GM23338 (cell line): ENCODE measurements around the gene SYPL2. TPM values are rescaled to one million over a fixed set of nuclear protein-coding genes. Genes with fewer than 3 reads are reported as not detected.
A peak's percentile ranks its signal among the peaks of the same experiment; 100 is the strongest.

Experiments used
- ATAC-seq: fragments of 200-7000 bp; cut with Tn5 transposase; 3 replicates; pipeline ENCODE4 v1.9.1; 2020
- DNase-seq: peaks from one replicate; pipeline ENCODE4 v3.0.0-alpha.2; 2015; ENCODE audit warnings: low spot score
- H2AFZ ChIP-seq: fragments of 200-600 bp; sonication (generic); 2 replicates; pipeline ENCODE4 v1.8.0; 2016; ENCODE audit warnings: antibody characterized with exemption, mild to moderate bottlenecking, moderate library complexity
- H3F3A ChIP-seq: fragments of 200-600 bp; sonication (generic); replicated peaks from 2 replicates; pipeline ENCODE4 v1.8.0; 2017; ENCODE audit warnings: antibody characterized with exemption, mixed run types, low read depth
- H3K27ac ChIP-seq: fragments of 200-600 bp; sonication (generic); 2 replicates; pipeline ENCODE4 v1.6.1; 2016; ENCODE audit warnings: low read depth
- H3K27me3 ChIP-seq: fragments of 200-600 bp; sonication (generic); 2 replicates; pipeline ENCODE4 v1.8.0; 2016; ENCODE audit warnings: mild to moderate bottlenecking, mixed run types, moderate library complexity; ENCODE audit not compliant: insufficient read depth
- H3K36me3 ChIP-seq: fragments of 200-600 bp; sonication (generic); 2 replicates; pipeline ENCODE4 v1.8.0; 2016; ENCODE audit warnings: mild to moderate bottlenecking; ENCODE audit not compliant: insufficient read depth
- H3K4me1 ChIP-seq: fragments of 200-600 bp; sonication (generic); 2 replicates; pipeline ENCODE4 v1.8.0; 2016; ENCODE audit warnings: mild to moderate bottlenecking, moderate library complexity; ENCODE audit not compliant: insufficient read depth
- H3K4me2 ChIP-seq: fragments of 200-600 bp; sonication (generic); 2 replicates; pipeline ENCODE4 v1.7.1; 2017; ENCODE audit warnings: mixed run types
- H3K4me3 ChIP-seq: fragments of 200-600 bp; sonication (generic); 2 replicates; pipeline ENCODE4 v1.6.1; 2016; ENCODE audit warnings: mixed run types
- H3K79me2 ChIP-seq: fragments of 200-600 bp; sonication (generic); replicated peaks from 2 replicates; pipeline ENCODE4 v1.8.0; 2017; ENCODE audit warnings: mild to moderate bottlenecking; ENCODE audit not compliant: insufficient read depth
- H3K9me2 ChIP-seq: fragments of 200-600 bp; sonication (generic); 2 replicates; pipeline ENCODE4 v1.8.0; 2017; ENCODE audit not compliant: insufficient read depth
- H4K20me1 ChIP-seq: fragments of 200-600 bp; sonication (generic); replicated peaks from 2 replicates; pipeline ENCODE4 v1.8.0; 2017; ENCODE audit warnings: mild to moderate bottlenecking; ENCODE audit not compliant: insufficient read depth
- H3K27ac Mint-ChIP-seq: 2 replicates; pipeline ENCODE4 v1.8.0; 2020; ENCODE audit warnings: inconsistent platforms, mild to moderate bottlenecking, moderate library complexity, mixed read lengths
- H3K27me3 Mint-ChIP-seq: 3 replicates; pipeline ENCODE4 v1.8.0; 2022; ENCODE audit warnings: low read depth, mild to moderate bottlenecking, moderate library complexity, mixed read lengths, inconsistent platforms; ENCODE audit not compliant: insufficient read depth, poor library complexity
- H3K36me3 Mint-ChIP-seq: 3 replicates; pipeline ENCODE4 v1.8.0; 2021; ENCODE audit warnings: low read depth, mild to moderate bottlenecking, inconsistent platforms, moderate library complexity, mixed read lengths
- H3K4me1 Mint-ChIP-seq: 3 replicates; pipeline ENCODE4 v1.8.0; 2020; ENCODE audit warnings: mild to moderate bottlenecking, inconsistent platforms, mixed read lengths
- H3K4me3 Mint-ChIP-seq: 3 replicates; pipeline ENCODE4 v1.8.0; 2021; ENCODE audit warnings: moderate library complexity, mild to moderate bottlenecking, inconsistent platforms, mixed read lengths
- H3K9me3 Mint-ChIP-seq: 3 replicates; pipeline ENCODE4 v1.8.0; 2020; ENCODE audit warnings: moderate library complexity, mild to moderate bottlenecking, inconsistent platforms, mixed read lengths
- CREB1 ChIP-seq: fragments of 250-450 bp; sonication (Bioruptor Pico); IDR thresholded peaks from 2 replicates; pipeline ENCODE4 v1.5.0; 2020; ENCODE audit warnings: low read depth, mild to moderate bottlenecking, moderate library complexity
- JUNB ChIP-seq: IDR thresholded peaks from one replicate; pipeline ENCODE4 v1.6.1; 2016; ENCODE audit warnings: antibody characterized with exemption; ENCODE audit not compliant: unreplicated experiment
- NANOG ChIP-seq: IDR thresholded peaks from 2 replicates; pipeline ENCODE4 v1.6.1; 2016; ENCODE audit warnings: antibody characterized with exemption, borderline replicate concordance
- POLR2AphosphoS5 ChIP-seq: IDR thresholded peaks from 2 replicates; pipeline ENCODE4 v1.6.1; 2016; ENCODE audit warnings: antibody characterized with exemption, low read depth
- REST ChIP-seq: IDR thresholded peaks from one replicate; pipeline ENCODE4 v1.6.1; 2018; ENCODE audit warnings: antibody characterized with exemption; ENCODE audit not compliant: unreplicated experiment
- ZNF331 ChIP-seq: fragments of 250-450 bp; sonication (Bioruptor Pico); IDR thresholded peaks from 2 replicates; pipeline ENCODE4 v1.5.0; 2020; ENCODE audit warnings: low read depth, mild to moderate bottlenecking, moderate library complexity
- polyA plus RNA-seq: library from polyadenylated mRNA; unstranded; fragments of >200 nt; fragmentation: Nextera tagmentation; extraction: Ambion mirVana; gene quantifications from 2 replicates; pipeline ENCODE4 v1.2.1, GENCODE V29; 2016
- total RNA-seq: library from RNA; depleted of rRNA; stranded (reverse); fragments of >200 nt; shearing (Covaris generic); gene quantifications from 2 replicates; pipeline ENCODE4 v1.2.3, GENCODE V29; 2014
- TF ChIP-seq, protein P1 (sequence below), 2 experiments: fragments of 200-600 bp in 1 of 2; sonication (generic) in 1 of 2; conservative IDR thresholded peaks; 2 replicates each; pipeline versions ENCODE4 v1.5.1 to v1.6.1; 2016 to 2017; ENCODE audit warnings: antibody characterized with exemption in 2 of 2, low read depth in 2 of 2, mild to moderate bottlenecking in 2 of 2, moderate library complexity in 1 of 2
- TF ChIP-seq, protein P2 (sequence below): IDR thresholded peaks from 2 replicates; pipeline ENCODE4 v1.6.1; 2016; ENCODE audit warnings: antibody characterized with exemption

SYPL2 gene
- total and polyA plus RNA-seq, 2 experiments from 2014 or later, result 0.40 to 0.49 TPM

DNA sequence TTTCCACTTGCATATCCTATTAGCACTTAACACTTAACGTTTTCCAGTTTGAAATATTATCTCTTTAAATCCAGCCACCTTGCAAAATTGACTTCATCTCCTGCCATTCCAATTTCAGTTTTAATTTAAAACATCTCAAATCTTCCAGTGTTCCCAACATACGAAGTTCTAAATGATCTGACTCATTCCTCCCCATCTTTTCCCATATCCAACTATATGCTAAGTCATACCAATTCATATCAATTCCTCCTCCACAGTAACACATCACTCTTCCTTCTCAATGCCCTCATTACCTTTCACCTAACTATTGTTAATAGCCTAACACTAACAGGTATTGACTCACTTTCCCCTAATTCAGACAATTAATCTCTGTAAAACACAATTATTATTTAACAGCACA lies 42.8 kb upstream of the SYPL2 start (continued):
- no peak for TF ChIP-seq REST
- TF ChIP-seq, protein P1, sequence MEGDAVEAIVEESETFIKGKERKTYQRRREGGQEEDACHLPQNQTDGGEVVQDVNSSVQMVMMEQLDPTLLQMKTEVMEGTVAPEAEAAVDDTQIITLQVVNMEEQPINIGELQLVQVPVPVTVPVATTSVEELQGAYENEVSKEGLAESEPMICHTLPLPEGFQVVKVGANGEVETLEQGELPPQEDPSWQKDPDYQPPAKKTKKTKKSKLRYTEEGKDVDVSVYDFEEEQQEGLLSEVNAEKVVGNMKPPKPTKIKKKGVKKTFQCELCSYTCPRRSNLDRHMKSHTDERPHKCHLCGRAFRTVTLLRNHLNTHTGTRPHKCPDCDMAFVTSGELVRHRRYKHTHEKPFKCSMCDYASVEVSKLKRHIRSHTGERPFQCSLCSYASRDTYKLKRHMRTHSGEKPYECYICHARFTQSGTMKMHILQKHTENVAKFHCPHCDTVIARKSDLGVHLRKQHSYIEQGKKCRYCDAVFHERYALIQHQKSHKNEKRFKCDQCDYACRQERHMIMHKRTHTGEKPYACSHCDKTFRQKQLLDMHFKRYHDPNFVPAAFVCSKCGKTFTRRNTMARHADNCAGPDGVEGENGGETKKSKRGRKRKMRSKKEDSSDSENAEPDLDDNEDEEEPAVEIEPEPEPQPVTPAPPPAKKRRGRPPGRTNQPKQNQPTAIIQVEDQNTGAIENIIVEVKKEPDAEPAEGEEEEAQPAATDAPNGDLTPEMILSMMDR (conservative IDR thresholded peaks at IDR 0.05; ENCODE audit: low read depth in 2 of 2), result no peak
- TF ChIP-seq, protein P2, sequence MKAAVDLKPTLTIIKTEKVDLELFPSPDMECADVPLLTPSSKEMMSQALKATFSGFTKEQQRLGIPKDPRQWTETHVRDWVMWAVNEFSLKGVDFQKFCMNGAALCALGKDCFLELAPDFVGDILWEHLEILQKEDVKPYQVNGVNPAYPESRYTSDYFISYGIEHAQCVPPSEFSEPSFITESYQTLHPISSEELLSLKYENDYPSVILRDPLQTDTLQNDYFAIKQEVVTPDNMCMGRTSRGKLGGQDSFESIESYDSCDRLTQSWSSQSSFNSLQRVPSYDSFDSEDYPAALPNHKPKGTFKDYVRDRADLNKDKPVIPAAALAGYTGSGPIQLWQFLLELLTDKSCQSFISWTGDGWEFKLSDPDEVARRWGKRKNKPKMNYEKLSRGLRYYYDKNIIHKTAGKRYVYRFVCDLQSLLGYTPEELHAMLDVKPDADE, result no peak
- TF ChIP-seq POLR2AphosphoS5, result no peak
- TF ChIP-seq ZNF331 (CRISPR knock-in tag), result no peak
- no peak for TF ChIP-seq CREB1

GRCh38 chr1:109425391-109426280 lies 40.7 kb upstream of the SYPL2 start:
- Mint-ChIP-seq H3K9me3 (no peaks in the 10 kb centered on the region), H3K27me3 (no peaks in the 10 kb centered on the region), H3K4me1 (peaks cover 17% of the 10 kb centered on the region; the same call in 2 of the 3 replicates), H3K36me3 (peaks cover 9% of the 10 kb centered on the region; the same call in 2 of the 3 replicates), H3K27ac (peak overlapping the region; percentile 99), H3K4me3 (peak overlapping the region; percentile 95)
- H3K4me2 ChIP-seq, result peak overlapping the region; percentile 73
- peaks cover 61% of the 10 kb centered on the region for H3K79me2 ChIP-seq
- peaks cover 5% of the 10 kb centered on the region for H3K36me3 ChIP-seq
- no peaks in the 10 kb centered on the region for H3K9me2 ChIP-seq
- DNase-seq (peak; percentile 71), ATAC-seq (peak; percentile 64)
- peaks cover 17% of the 10 kb centered on the region for H4K20me1 ChIP-seq
- peaks cover 4% of the 10 kb centered on the region; the same call in 1 of the 2 replicates for H3K4me1 ChIP-seq
- H3K4me3 ChIP-seq, result peak overlapping the region; percentile 75
- H3F3A ChIP-seq, result no peaks in the 10 kb centered on the region
- peak overlapping the region; percentile 29; the same call in 1 of the 2 replicates for H3K27ac ChIP-seq
- H2AFZ ChIP-seq, result no peak overlapping the region
- H3K27me3 ChIP-seq, result no peaks in the 10 kb centered on the region
- no peak for TF ChIP-seq JUNB
- no peak for TF ChIP-seq REST
- TF ChIP-seq, protein P1 (conservative IDR thresholded peaks at IDR 0.05; ENCODE audit: low read depth in 2 of 2), result no peak
- TF ChIP-seq NANOG, result no peak
